Transverse colon (tissue), 4 donors: Measurements from ENCODE around the gene HOXB1. TPM values are rescaled to one million over a fixed set of nuclear protein-coding genes. Genes with fewer than 3 reads are reported as not detected.
A peak's percentile ranks its signal among the peaks of the same experiment; 100 is the strongest.

Experiments
- DNase-seq: peaks from one replicate; pipeline ENCODE4 v3.0.0-alpha.2; 2019
- H3K27ac ChIP-seq, 4 donors: fragments of 200-600 bp; sonication (generic); 2 replicates each; pipeline ENCODE4 v1.5.1; 2016 to 2018; ENCODE audit warnings: inconsistent platforms in 4 of 4
- H3K27me3 ChIP-seq: fragments of 200-600 bp; sonication (generic); 2 replicates; pipeline ENCODE4 v1.5.1; 2017; ENCODE audit warnings: inconsistent platforms
- H3K36me3 ChIP-seq, 4 donors: fragments of 200-600 bp; sonication (generic); 2 replicates each; pipeline ENCODE4 v1.5.1; 2017 to 2019; ENCODE audit warnings: inconsistent platforms in 4 of 4
- H3K4me1 ChIP-seq, 4 donors: fragments of 200-600 bp; sonication (generic); 2 replicates each; pipeline ENCODE4 v1.5.1; 2017 to 2020; ENCODE audit warnings: inconsistent platforms in 4 of 4
- H3K4me3 ChIP-seq, 4 donors: fragments of 200-600 bp; sonication (generic); 1 replicate in 1 of 4; 2 replicates in 3 of 4; pipeline versions ENCODE4 v1.5.1 to v1.6.1; 2017 to 2019; ENCODE audit warnings: inconsistent platforms in 4 of 4
- H3K9me3 ChIP-seq, 2 donors: fragments of 200-600 bp; sonication (generic); 2 replicates each; pipeline ENCODE4 v1.5.1; 2017 to 2019; ENCODE audit warnings: inconsistent platforms in 2 of 2
- EP300 ChIP-seq: sonication (generic); formaldehyde crosslinking; IDR thresholded peaks from one replicate; pipeline ENCODE4 v1.6.1; 2017; ENCODE audit warnings: antibody characterized with exemption, low read depth
- POLR2A ChIP-seq: fragments of 450-650 bp; IDR thresholded peaks from one replicate; pipeline ENCODE4 v1.6.1; 2016; ENCODE audit warnings: antibody characterized with exemption, mild to moderate bottlenecking, moderate library complexity
- POLR2AphosphoS5 ChIP-seq, 3 donors: sonication (generic); formaldehyde crosslinking; IDR thresholded peaks; one replicate each; pipeline ENCODE4 v1.6.1; 2016; ENCODE audit warnings: antibody characterized with exemption in 3 of 3
- WGBS, 2 donors: methylation state at CpG; one replicate each; pipeline ENCODE4 v1.1.5; 2018; ENCODE audit warnings: low coverage in 1 of 2; 5-methylcytosine and 5-hydroxymethylcytosine counted together
- in situ Hi-C, 4 donors: fragments of 200-750 bp; cut with MboI; loops; one replicate each; pipeline versions ENCODE4 v1.15.0 to v1.15.1; 2017; ENCODE audit warnings: low sequenced_read_pairs in 3 of 4, low pct_ligation_motif_present in 1 of 4, low pct_unique_long_range_greater_than_20kb in 1 of 4
- intact Hi-C: fragments of 100-400 bp; cut with DNase I; formaldehyde crosslinking; loops from one replicate; pipeline ENCODE4 v1.15.1; 2023; ENCODE audit warnings: low total_unique reads
- total RNA-seq, 4 donors: library from RNA; depleted of rRNA; stranded (reverse); fragments of >200 nt; gene quantifications; one replicate each; pipeline ENCODE4 v1.1.0, GENCODE V29; 2016
- TF ChIP-seq, protein P1 (sequence below), 5 experiments: fragments of 200-600 bp in 3 of 5; fragments of 450-650 bp in 2 of 5; sonication (generic) in 3 of 5; IDR thresholded peaks; 1 replicate in 2 of 5; 2 replicates in 3 of 5; pipeline ENCODE4 v1.5.1; 2016 to 2017; ENCODE audit warnings: antibody characterized with exemption in 5 of 5, inconsistent platforms in 3 of 5, mild to moderate bottlenecking in 2 of 5, moderate library complexity in 1 of 5

HOXB1 gene
- total RNA-seq, 4 donors from 2014 or later = not detected

DNA sequence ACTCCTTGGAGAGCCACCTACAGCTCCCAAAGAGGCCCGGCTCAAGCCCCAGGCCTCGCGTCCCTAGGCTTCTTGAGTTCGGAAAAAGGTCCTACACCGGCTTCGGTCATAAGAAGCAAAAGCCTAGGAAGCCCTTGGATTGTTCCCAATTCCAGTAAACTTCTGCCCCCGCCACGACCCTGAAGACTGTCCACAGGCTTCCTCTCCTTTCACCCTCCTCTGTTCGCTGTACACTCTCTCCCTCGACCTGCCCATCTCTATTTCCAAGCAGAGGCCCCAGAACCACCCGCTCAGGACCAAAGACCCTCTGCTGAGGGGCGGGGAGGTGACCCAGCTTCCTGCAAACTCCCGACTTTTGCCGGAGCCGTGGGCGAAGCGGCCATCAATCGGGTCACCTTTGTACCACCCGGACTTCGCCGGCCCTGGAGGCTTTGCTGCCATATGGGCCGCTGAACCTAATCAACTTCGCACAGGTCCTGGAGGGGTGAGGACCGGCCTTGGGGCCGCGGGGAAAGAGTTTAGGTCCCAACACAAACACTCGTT lies 11.4 kb upstream of the HOXB1 start:
- Histone ChIP-seq H3K36me3 (no peaks in the 10 kb centered on the region), H3K9me3 (no peaks in the 10 kb centered on the region), H3K4me1 (peaks cover 18 to 45% (median 22%) of the 10 kb centered on the region in 4 donors), H3K27ac (peak overlapping the region; percentile 89 to 95 (median 94)), H3K4me3 (peak overlapping the region; percentile 45 to 74 (median 60)), H3K27me3 (peaks cover 17% of the 10 kb centered on the region)
- intact Hi-C loops (loop anchor here (5.0 kb wide), 2 partner anchors 35 to 50 kb away; partner anchors contain the start of gene HOXB4), in situ Hi-C loops (no loop called here)
- no peak for TF ChIP-seq EP300
- no peak for DNase-seq
- WGBS, 2 donors = 33 to 51% methylated on average over 8 to 27 of the region's 27 CpGs

DNA sequence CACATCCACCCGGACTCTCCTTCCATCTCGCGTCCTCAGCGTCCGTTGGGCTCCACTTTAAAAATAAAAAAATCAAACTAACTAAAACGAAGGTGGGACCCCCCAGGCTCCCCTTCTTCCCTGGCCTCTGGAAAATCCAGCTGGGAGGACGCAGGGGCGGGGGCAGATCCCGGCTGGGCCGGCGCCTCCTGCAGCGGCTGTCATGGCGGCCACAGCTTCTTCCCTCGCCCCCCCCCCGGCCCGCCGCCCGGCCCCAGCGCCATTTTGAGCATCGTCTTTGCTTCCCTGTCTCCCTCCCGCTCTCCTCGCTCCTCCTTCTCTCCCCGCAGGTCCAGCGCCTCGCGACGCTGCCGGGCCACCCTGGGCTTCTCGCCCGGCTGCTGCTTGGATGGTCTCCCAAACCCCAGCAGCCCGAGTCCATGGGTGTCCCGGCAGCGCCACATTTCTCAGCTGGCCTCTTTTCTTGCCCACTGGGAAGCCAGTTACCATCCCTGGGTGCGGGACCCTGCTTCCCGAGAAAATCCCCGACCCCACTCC lies 10.8 kb upstream of the HOXB1 start:
- Histone ChIP-seq H3K4me3 (peak overlapping the region; percentile 45 to 74 (median 60)), H3K9me3 (no peaks in the 10 kb centered on the region), H3K27ac (peak overlapping the region; percentile 89 to 95 (median 94)), H3K4me1 (peaks cover 15 to 40% (median 18%) of the 10 kb centered on the region in 4 donors), H3K36me3 (no peaks in the 10 kb centered on the region), H3K27me3 (peaks cover 17% of the 10 kb centered on the region)
- intact Hi-C loops (loop anchor here (5.0 kb wide), 2 partner anchors 36 to 49 kb away; partner anchors contain the start of gene HOXB4), in situ Hi-C loops (no loop called here)
- DNase-seq = peak; percentile 47
- TF ChIP-seq POLR2AphosphoS5 (IDR thresholded peaks at IDR 0.05) = peak in 2 of 3 donors; percentile 49 to 67
- TF ChIP-seq EP300 = no peak
- 42 to 53% methylated on average over 7 to 35 of the region's 36 CpGs for WGBS, 2 donors

DNA sequence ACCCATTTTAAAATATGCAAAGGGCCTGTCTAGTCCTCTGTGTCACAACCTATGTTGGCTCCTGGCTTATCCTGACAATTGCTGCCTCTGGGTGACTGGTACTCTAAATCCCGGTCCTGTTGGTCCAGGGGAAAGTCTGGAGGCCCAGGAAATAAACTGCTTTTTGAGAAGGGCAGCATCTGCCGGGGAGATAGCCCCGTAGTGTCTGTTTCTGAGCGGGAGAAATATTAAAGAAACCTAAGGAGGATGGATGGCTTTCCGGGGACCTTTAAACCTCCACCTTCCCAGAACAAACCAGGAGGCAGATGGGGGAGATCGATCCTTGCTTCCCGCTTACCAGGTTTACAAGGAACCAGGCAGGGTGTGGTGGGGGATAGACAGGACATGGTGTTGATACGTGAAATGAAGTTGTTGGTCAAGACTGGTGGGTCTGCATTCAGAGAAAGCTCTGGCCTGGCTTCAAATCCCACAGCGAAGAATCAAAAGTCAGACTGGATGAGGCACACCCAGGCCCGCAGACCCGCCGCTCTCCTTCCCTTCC lies 10.3 kb upstream of the HOXB1 start:
- Histone ChIP-seq H3K4me3 (peak overlapping the region; percentile 45 to 68 (median 49)), H3K27ac (peak overlapping the region; percentile 89 to 95 (median 94)), H3K4me1 (peaks cover 10 to 34% (median 13%) of the 10 kb centered on the region in 4 donors), H3K27me3 (peaks cover 17% of the 10 kb centered on the region), H3K9me3 (no peaks in the 10 kb centered on the region), H3K36me3 (no peaks in the 10 kb centered on the region)
- TF ChIP-seq, protein P1, sequence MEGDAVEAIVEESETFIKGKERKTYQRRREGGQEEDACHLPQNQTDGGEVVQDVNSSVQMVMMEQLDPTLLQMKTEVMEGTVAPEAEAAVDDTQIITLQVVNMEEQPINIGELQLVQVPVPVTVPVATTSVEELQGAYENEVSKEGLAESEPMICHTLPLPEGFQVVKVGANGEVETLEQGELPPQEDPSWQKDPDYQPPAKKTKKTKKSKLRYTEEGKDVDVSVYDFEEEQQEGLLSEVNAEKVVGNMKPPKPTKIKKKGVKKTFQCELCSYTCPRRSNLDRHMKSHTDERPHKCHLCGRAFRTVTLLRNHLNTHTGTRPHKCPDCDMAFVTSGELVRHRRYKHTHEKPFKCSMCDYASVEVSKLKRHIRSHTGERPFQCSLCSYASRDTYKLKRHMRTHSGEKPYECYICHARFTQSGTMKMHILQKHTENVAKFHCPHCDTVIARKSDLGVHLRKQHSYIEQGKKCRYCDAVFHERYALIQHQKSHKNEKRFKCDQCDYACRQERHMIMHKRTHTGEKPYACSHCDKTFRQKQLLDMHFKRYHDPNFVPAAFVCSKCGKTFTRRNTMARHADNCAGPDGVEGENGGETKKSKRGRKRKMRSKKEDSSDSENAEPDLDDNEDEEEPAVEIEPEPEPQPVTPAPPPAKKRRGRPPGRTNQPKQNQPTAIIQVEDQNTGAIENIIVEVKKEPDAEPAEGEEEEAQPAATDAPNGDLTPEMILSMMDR (IDR thresholded peaks at IDR 0.05) = no peak
- no peak for TF ChIP-seq POLR2A
- intact Hi-C loops (loop anchor here (5.0 kb wide), 2 partner anchors 36 to 49 kb away; partner anchors contain the start of gene HOXB4), in situ Hi-C loops (no loop called here)
- no peak for DNase-seq
- 50 to 61% methylated on average over 10 to 12 of the region's 12 CpGs for WGBS, 2 donors

DNA sequence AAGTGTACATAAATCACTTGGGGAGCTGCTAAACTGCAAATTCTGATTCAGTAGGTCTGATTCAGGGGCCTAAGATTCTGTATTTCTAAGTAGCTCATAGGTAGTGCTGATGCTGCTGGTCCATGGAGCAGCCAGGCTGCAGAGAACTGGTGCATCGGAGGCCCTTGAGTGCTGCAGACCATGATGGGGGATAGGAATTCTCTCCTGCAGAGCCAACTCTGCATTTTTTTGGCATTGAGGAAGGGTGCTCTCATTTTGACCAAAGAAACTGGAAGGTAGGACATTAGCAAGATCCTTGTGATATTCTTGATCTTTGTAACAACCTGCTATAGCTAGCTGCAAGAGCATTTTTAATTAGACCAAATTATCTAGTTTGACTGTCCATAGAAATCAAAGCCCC lies 9.4 kb upstream of the HOXB1 start:
- DNase-seq = no peak
- no peaks in the 10 kb centered on the region for H3K36me3 ChIP-seq
- peak overlapping the region in 3 of 4 donors; percentile 89 to 95 (median 94) for H3K27ac ChIP-seq
- in situ Hi-C loops = no loop called here
- no peaks in the 10 kb centered on the region for H3K9me3 ChIP-seq
- peaks cover 3 to 25% (median 5%) of the 10 kb centered on the region in 4 donors for H3K4me1 ChIP-seq
- WGBS, 2 donors = 93% methylated on average over 1 of the region's 1 CpG; no CpG with 5 or more reads in 1 of the 2 donors
- intact Hi-C loops = loop anchor here (5.0 kb wide), 2 partner anchors 37 to 48 kb away; partner anchors contain the start of gene HOXB4
- H3K4me3 ChIP-seq = no peak overlapping the region
- TF ChIP-seq POLR2AphosphoS5 (IDR thresholded peaks at IDR 0.05) (no peak), EP300 (no peak), POLR2A (no peak)
- TF ChIP-seq, protein P1 (IDR thresholded peaks at IDR 0.05) = no peak
- peaks cover 17% of the 10 kb centered on the region for H3K27me3 ChIP-seq

DNA sequence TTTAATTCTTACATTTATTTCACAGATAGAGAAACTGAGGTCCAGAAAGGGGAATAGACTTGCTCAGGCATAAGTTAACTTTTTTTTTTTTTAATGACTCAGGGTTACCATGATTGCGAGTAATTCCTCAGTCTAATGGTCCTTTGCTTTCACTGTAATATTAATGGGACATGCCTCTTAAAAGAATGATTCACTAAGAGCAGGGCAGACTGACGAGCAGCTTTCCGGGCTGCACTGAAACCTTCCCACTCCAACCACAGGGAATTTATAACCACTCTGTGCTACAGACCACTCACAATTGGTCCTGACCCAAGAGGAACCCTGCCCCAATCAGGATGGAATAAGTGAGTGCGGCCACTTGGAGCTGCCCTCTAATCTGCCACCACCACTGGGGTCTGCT lies 8.4 kb upstream of the HOXB1 start:
- Histone ChIP-seq H3K4me3 (no peak overlapping the region), H3K36me3 (no peaks in the 10 kb centered on the region), H3K4me1 (peaks cover 0 to 20% (median 2%) of the 10 kb centered on the region in 4 donors), H3K27ac (peak overlapping the region in 2 of 4 donors; percentile 94 to 95), H3K27me3 (peaks cover 17% of the 10 kb centered on the region), H3K9me3 (no peaks in the 10 kb centered on the region)
- in situ Hi-C loops (no loop called here), intact Hi-C loops (no loop called here)
- TF ChIP-seq POLR2A (no peak), POLR2AphosphoS5 (IDR thresholded peaks at IDR 0.05) (no peak), EP300 (no peak)
- TF ChIP-seq, protein P1 (IDR thresholded peaks at IDR 0.05) = no peak
- no peak for DNase-seq
- 72 to 88% methylated on average over 2 to 4 of the region's 4 CpGs for WGBS, 2 donors
